Measurements from ENCODE around the gene CR1. TPM values are rescaled to one million over a fixed set of nuclear protein-coding genes. Genes with fewer than 3 reads are reported as not detected.
"Not testable (repeated sequence)": the region's sequence is repeated elsewhere in the genome, so short reads cannot be mapped to it uniquely, and the experiment has no call there.

CR1 gene
- total and polyA plus RNA-seq, 2 of the 4 experiments (the other 2 are of a cell fraction): not detected

DNA sequence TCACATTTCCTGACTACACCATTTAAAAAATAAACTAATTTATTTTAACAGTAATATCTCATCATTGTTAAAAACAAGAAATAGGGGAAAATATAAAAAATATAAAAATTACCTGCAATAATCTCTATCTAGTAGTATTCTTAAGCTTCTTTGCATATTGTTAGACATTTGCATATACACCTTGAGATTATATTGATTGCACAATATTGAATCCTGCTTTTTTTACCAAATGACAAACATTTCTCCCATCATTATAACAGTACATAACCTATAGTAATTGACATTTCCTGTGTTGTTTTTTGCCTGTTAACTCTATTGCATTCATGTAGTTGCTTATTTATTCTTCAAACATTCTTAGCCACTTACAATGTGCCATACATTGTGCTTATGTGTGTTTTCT, 137.3 kb downstream of the CR1 start:
- Histone ChIP-seq H3K9ac (ENCODE audit: low read depth, low read length) (no peak overlapping the region), H3K27ac (ENCODE audit: insufficient read depth, low read length) (no peak overlapping the region), H4K20me1 (ENCODE audit: insufficient read depth, low read length) (no peaks in the 10 kb centered on the region), H3K9me1 (ENCODE audit: insufficient read depth, low read length) (no peaks in the 10 kb centered on the region), H3K36me3 (ENCODE audit: control insufficient read depth, insufficient read depth, low read length) (no peaks in the 10 kb centered on the region), H2AFZ (replicated peaks; ENCODE audit: low read length, poor library complexity) (no peak overlapping the region), H3K4me1 (ENCODE audit: control insufficient read depth, insufficient read depth, low read length) (no peaks in the 10 kb centered on the region), H2AK5ac (ENCODE audit: low read depth, low read length) (no peak overlapping the region), H2BK15ac (ENCODE audit: low read depth, low read length) (no peak overlapping the region), H3K4ac (ENCODE audit: low read depth, low read length) (no peak overlapping the region), H3K23ac (ENCODE audit: low read depth, low read length) (no peak overlapping the region), H3K79me1 (ENCODE audit: low read depth in 1 of 2, low read length in 2 of 2) (no peaks in the 10 kb centered on the region), H3K4me3 (ENCODE audit: insufficient read depth, low read depth, low read length) (no peak overlapping the region), H2AK9ac (replicated peaks; ENCODE audit: low read depth, low read length, poor library complexity) (no peak overlapping the region), H4K5ac (ENCODE audit: low read depth, low read length) (no peak overlapping the region), H2BK120ac (ENCODE audit: low read depth, low read length) (no peak overlapping the region), H3K4me2 (ENCODE audit: low read depth, low read length) (no peak overlapping the region), H4K91ac (ENCODE audit: insufficient read depth, low read depth, low read length) (no peak overlapping the region), H3K18ac (ENCODE audit: low read depth, low read length) (no peak overlapping the region), H2BK5ac (ENCODE audit: low read depth, low read length, poor library complexity, severe bottlenecking) (no peak overlapping the region), H2BK20ac (ENCODE audit: low read depth, low read length) (no peak overlapping the region), H3K14ac (replicated peaks; ENCODE audit: low read depth, low read length) (no peak overlapping the region), H3K9me3 (ENCODE audit: control insufficient read depth, insufficient read depth, low read length) (no peaks in the 10 kb centered on the region), H3K27me3 (ENCODE audit: control insufficient read depth, insufficient read depth, low read length) (no peaks in the 10 kb centered on the region), H3K56ac (ENCODE audit: extremely low read depth, insufficient read depth, low read length) (no peak overlapping the region), H4K8ac (ENCODE audit: low read depth in 2 of 2, low read length in 2 of 2) (no peak overlapping the region)
- ChIA-PET CTCF (interaction anchor here (0.6 kb wide), 1 partner anchor 13 kb away, joined by 3 read pairs; no protein-coding TSS in a partner anchor), POLR2A (ENCODE audit: unreplicated experiment) (no interaction called here)
- intact Hi-C loops (cut with micrococcal nuclease) (no loop called here), in situ Hi-C loops (cut with MboI; ENCODE audit: low sequenced_read_pairs) (no loop called here), dilution Hi-C loops (cut with HindIII; ENCODE audit: low sequenced_read_pairs, unreplicated experiment) (no loop called here)
- DNase-seq (no peak), ATAC-seq (ENCODE audit: low read depth) (no peak)
- TF ChIP-seq NFE2L2 (IDR thresholded peaks at IDR 0.05; ENCODE audit: low read depth, low read length): no peak
- no peak for TF ChIP-seq SMC3 (IDR thresholded peaks at IDR 0.05; ENCODE audit: low read depth, low read length)
- no peak for TF ChIP-seq ELK1 (IDR thresholded peaks at IDR 0.05; ENCODE audit: borderline replicate concordance, low read depth, low read length)
- peak; percentile 78 for TF ChIP-seq CEBPB (IDR thresholded peaks at IDR 0.05; ENCODE audit: low read depth, low read length)
- TF ChIP-seq MAZ (IDR thresholded peaks at IDR 0.05; ENCODE audit: borderline replicate concordance, low read depth, low read length): no peak
- no TSS peak for BruUV-seq (replicated peaks)

DNA sequence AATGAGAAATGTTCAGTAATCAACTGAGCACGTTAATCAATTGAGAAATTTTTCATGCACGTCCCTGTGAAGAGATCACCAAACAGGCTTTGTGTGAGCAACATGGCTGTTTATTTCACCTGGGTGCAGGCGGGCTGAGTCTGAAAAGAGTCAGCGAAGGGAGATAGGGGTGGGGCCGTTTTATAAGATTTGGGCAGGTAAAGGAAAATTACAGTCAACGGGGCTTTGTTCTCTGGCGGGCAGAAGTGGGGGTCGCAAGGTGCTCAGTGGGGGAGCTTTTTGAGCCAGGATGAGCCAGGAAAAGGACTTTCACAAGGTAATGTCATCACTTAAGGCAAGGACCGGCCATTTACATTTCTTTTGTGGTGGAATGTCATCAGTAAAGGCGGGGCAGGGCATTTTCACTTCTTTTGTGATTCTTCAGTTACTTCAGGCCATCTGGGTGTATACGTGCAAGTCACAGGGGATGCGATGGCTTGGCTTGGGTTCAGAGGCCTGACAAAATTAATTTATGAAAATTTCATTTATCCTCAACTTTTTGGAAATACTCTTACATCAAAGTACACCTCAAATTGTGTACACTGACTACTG, 137.8 kb downstream of the CR1 start:
- H3K18ac ChIP-seq (ENCODE audit: low read depth, low read length); H2BK20ac ChIP-seq (ENCODE audit: low read depth, low read length); H3K36me3 ChIP-seq (ENCODE audit: control insufficient read depth, insufficient read depth, low read length); H3K4me3 ChIP-seq (ENCODE audit: insufficient read depth, low read depth, low read length); H2BK120ac ChIP-seq (ENCODE audit: low read depth, low read length); H2BK5ac ChIP-seq (ENCODE audit: low read depth, low read length, poor library complexity, severe bottlenecking); H2AK5ac ChIP-seq (ENCODE audit: low read depth, low read length); H2AFZ ChIP-seq (replicated peaks; ENCODE audit: low read length, poor library complexity); H4K20me1 ChIP-seq (ENCODE audit: insufficient read depth, low read length); H3K4ac ChIP-seq (ENCODE audit: low read depth, low read length); DNase-seq; H3K9me3 ChIP-seq (ENCODE audit: control insufficient read depth, insufficient read depth, low read length); H4K91ac ChIP-seq (ENCODE audit: insufficient read depth, low read depth, low read length); H3K14ac ChIP-seq (replicated peaks; ENCODE audit: low read depth, low read length); BruUV-seq (replicated peaks); H3K27me3 ChIP-seq (ENCODE audit: control insufficient read depth, insufficient read depth, low read length); H3K9ac ChIP-seq (ENCODE audit: low read depth, low read length); H3K4me2 ChIP-seq (ENCODE audit: low read depth, low read length); H4K5ac ChIP-seq (ENCODE audit: low read depth, low read length); POLR2A ChIA-PET (ENCODE audit: unreplicated experiment); ATAC-seq (ENCODE audit: low read depth); H3K56ac ChIP-seq (ENCODE audit: extremely low read depth, insufficient read depth, low read length); in situ Hi-C loops (cut with MboI; ENCODE audit: low sequenced_read_pairs); H3K9me1 ChIP-seq (ENCODE audit: insufficient read depth, low read length); H4K8ac ChIP-seq (ENCODE audit: low read depth in 2 of 2, low read length in 2 of 2); intact Hi-C loops (cut with micrococcal nuclease); H2BK15ac ChIP-seq (ENCODE audit: low read depth, low read length); dilution Hi-C loops (cut with HindIII; ENCODE audit: low sequenced_read_pairs, unreplicated experiment); H3K27ac ChIP-seq (ENCODE audit: insufficient read depth, low read length); H3K4me1 ChIP-seq (ENCODE audit: control insufficient read depth, insufficient read depth, low read length); H3K79me1 ChIP-seq (ENCODE audit: low read depth in 1 of 2, low read length in 2 of 2); CTCF ChIA-PET; H2AK9ac ChIP-seq (replicated peaks; ENCODE audit: low read depth, low read length, poor library complexity); H3K23ac ChIP-seq (ENCODE audit: low read depth, low read length): not testable (repeated sequence)
- WGBS, 2 experiments (ENCODE audit: extremely low coverage in 2 of 2, insufficient read length in 1 of 2): no CpG with 5 or more reads among the region's 12 CpGs

Data from IMR-90 (cell line).